Common myeloid progenitor, CD34-positive (primary cell): ENCODE data around the gene UBE3D.

Experiments
- CTCF ChIA-PET: fragments of 350-600 bp; sonication (Branson Sonifier 250); formaldehyde crosslinking; loops from one replicate; lab custom pipeline; 2021; ENCODE audit warnings: antibody characterized with exemption; lab: Charles Lee
- POLR2A ChIA-PET: fragments of 350-600 bp; sonication (Branson Sonifier 250); formaldehyde crosslinking; loops from one replicate; lab custom pipeline; 2021; ENCODE audit warnings: antibody characterized with exemption; lab: Charles Lee
- DNase-seq, 3 donors: peaks; one replicate each; pipeline versions ENCODE4 v3.0.0 to v3.0.0-alpha.2; 2013
- H3K27ac ChIP-seq, 2 experiments: 1 replicate in 1 of 2; 2 replicates in 1 of 2; pipeline ENCODE4 v1.7.0; 2013; ENCODE audit warnings: inconsistent platforms in 2 of 2, low read length in 2 of 2, mild to moderate bottlenecking in 2 of 2, low read depth in 1 of 2, moderate library complexity in 1 of 2; ENCODE audit not compliant: severe bottlenecking in 2 of 2, insufficient read depth in 1 of 2, poor library complexity in 1 of 2
- H3K27me3 ChIP-seq, 5 experiments: replicated peaks in 2 of 5; 1 replicate in 3 of 5; 2 replicates in 2 of 5; pipeline versions ENCODE4 v1.6.1 to v1.7.0; 2013; ENCODE audit warnings: low read length in 4 of 5, mild to moderate bottlenecking in 2 of 5, moderate library complexity in 2 of 5, inconsistent platforms in 1 of 5; ENCODE audit not compliant: insufficient read depth in 5 of 5, control insufficient read depth in 4 of 5
- H3K36me3 ChIP-seq, 4 experiments: 1 replicate in 2 of 4; 2 replicates in 2 of 4; pipeline versions ENCODE4 v1.6.1 to v1.7.0; 2013; ENCODE audit warnings: low read length in 3 of 4, control low read depth in 1 of 4, mild to moderate bottlenecking in 1 of 4; ENCODE audit not compliant: control insufficient read depth in 4 of 4, insufficient read depth in 4 of 4
- H3K4me1 ChIP-seq, 4 experiments: 1 replicate in 3 of 4; 2 replicates in 1 of 4; pipeline versions ENCODE4 v1.6.1 to v1.7.1; 2013; ENCODE audit warnings: low read length in 3 of 4, mild to moderate bottlenecking in 3 of 4, control low read depth in 1 of 4, inconsistent platforms in 1 of 4, moderate library complexity in 1 of 4; ENCODE audit not compliant: control insufficient read depth in 4 of 4, insufficient read depth in 4 of 4; ENCODE audit errors: control extremely low read depth in 1 of 4
- H3K4me3 ChIP-seq, 7 experiments: 1 replicate in 4 of 7; 2 replicates in 3 of 7; pipeline versions ENCODE4 v1.5.1 to v1.7.0; 2013; ENCODE audit warnings: mild to moderate bottlenecking in 7 of 7, low read length in 6 of 7, moderate library complexity in 6 of 7, inconsistent platforms in 2 of 7, low read depth in 2 of 7, control low read depth in 1 of 7; ENCODE audit not compliant: insufficient read depth in 4 of 7, control insufficient read depth in 1 of 7; ENCODE audit errors: extremely low read depth in 1 of 7
- H3K9me3 ChIP-seq, 5 experiments: 1 replicate in 4 of 5; 2 replicates in 1 of 5; pipeline versions ENCODE4 v1.6.1 to v1.7.1; 2013; ENCODE audit warnings: low read length in 4 of 5, mild to moderate bottlenecking in 2 of 5, inconsistent platforms in 1 of 5, low read depth in 1 of 5, moderate library complexity in 1 of 5; ENCODE audit not compliant: control insufficient read depth in 4 of 5, insufficient read depth in 2 of 5; ENCODE audit errors: control extremely low read depth in 1 of 5
- WGBS: methylation state at CpG from one replicate; pipeline ENCODE4 v1.1.5; 2013; ENCODE audit not compliant: insufficient coverage; 5-methylcytosine and 5-hydroxymethylcytosine counted together

The UBE3D gene

GRCh38 chr6:82878812-82879211 lies 186.8 kb downstream of the UBE3D start:
- H3K27me3 ChIP-seq = peaks cover 0 to 2% (median 0%) of the 10 kb centered on the region in 5 experiments
- no peaks in the 10 kb centered on the region for H3K36me3 ChIP-seq
- DNase-seq = no peak
- WGBS = 83% methylated on average over 1 of the region's 3 CpGs
- no peaks in the 10 kb centered on the region for H3K9me3 ChIP-seq
- H3K4me1 ChIP-seq = peaks cover 0 to 5% (median 0%) of the 10 kb centered on the region in 4 experiments
- no peak overlapping the region for H3K27ac ChIP-seq
- POLR2A ChIA-PET = interaction anchor here (0.7 kb wide), 1 partner anchor 475 kb away, joined by 3 read pairs; no protein-coding TSS in a partner anchor
- CTCF ChIA-PET = no interaction called here
- no peak overlapping the region for H3K4me3 ChIP-seq

DNA sequence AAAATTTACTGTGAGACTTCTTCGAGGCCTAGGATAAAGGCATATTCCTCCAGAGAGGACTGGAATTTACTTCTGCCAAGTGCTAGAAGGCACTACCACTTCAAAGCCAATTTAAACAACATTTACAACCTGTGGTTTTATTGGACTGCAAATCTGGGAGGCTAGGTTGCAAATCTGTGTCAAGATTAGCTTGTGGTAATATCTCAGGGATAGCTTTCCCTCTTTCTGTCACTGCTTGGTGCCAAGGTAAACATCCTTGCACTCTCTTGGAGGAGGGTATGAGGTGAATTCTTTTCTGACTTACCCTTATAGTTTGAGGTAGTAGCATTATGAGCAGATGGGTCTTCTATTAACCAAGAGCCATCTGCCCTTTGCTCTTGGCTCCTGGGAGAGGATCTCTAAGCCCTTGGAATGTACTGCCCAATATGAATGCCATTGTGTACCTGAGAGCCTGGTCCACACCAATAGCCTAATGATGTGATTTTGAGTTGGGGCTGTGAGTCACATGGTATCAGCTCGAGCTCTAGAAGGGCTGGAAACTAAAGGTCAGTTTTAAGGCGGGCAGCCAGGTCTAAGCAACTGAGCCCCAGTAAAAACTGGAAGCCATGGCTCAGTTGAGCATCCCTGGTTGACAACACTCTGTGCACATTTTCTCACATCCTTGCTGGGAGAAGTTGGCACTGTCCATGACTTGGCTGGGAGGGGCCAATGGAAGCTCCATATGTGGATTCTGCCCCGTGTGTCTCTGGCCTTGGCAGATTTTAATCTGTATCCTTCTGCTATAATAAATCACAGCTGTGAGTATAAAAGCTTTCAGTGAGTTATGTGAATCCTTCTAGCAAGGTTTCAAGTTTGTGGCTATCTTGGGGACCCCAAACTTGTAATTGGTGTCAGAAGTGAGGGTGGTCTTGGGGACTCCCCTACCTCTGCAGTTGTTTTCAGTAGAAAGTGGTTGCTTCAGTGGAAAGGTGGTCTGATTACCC lies 188.1 kb downstream of the UBE3D start:
- WGBS = 96% methylated on average over 2 of the region's 4 CpGs
- Histone ChIP-seq H3K4me3 (no peak overlapping the region), H3K36me3 (no peaks in the 10 kb centered on the region), H3K9me3 (no peaks in the 10 kb centered on the region), H3K27ac (no peak overlapping the region), H3K27me3 (peaks cover 0 to 2% (median 0%) of the 10 kb centered on the region in 5 experiments), H3K4me1 (peaks cover 0 to 5% (median 0%) of the 10 kb centered on the region in 4 experiments)
- no peak for DNase-seq
- ChIA-PET POLR2A (no interaction called here), CTCF (no interaction called here)

- no peaks in the 10 kb centered on the region for H3K27me3 ChIP-seq
- H3K4me1 ChIP-seq = no peaks in the 10 kb centered on the region
- H3K27ac ChIP-seq = no peak overlapping the region
- H3K9me3 ChIP-seq = no peaks in the 10 kb centered on the region
- ChIA-PET POLR2A (no interaction called here), CTCF (no interaction called here)
- H3K4me3 ChIP-seq = no peak overlapping the region
- no peak for DNase-seq
- WGBS = 100% methylated on average over 2 of the region's 4 CpGs
- no peaks in the 10 kb centered on the region for H3K36me3 ChIP-seq
These were observed 190.0 kb downstream of the UBE3D start for GRCh38 chr6:82875573-82876185.

GRCh38 chr6:82874867-82875266 lies 190.8 kb downstream of the UBE3D start:
- H3K4me1 ChIP-seq = no peaks in the 10 kb centered on the region
- H3K4me3 ChIP-seq = no peak overlapping the region
- no peak overlapping the region for H3K27ac ChIP-seq
- H3K9me3 ChIP-seq = no peaks in the 10 kb centered on the region
- POLR2A ChIA-PET = no interaction called here
- no peak for DNase-seq
- H3K36me3 ChIP-seq = no peaks in the 10 kb centered on the region
- CTCF ChIA-PET = no interaction called here
- H3K27me3 ChIP-seq = no peaks in the 10 kb centered on the region
- WGBS = 100% methylated on average over 2 of the region's 3 CpGs

DNA sequence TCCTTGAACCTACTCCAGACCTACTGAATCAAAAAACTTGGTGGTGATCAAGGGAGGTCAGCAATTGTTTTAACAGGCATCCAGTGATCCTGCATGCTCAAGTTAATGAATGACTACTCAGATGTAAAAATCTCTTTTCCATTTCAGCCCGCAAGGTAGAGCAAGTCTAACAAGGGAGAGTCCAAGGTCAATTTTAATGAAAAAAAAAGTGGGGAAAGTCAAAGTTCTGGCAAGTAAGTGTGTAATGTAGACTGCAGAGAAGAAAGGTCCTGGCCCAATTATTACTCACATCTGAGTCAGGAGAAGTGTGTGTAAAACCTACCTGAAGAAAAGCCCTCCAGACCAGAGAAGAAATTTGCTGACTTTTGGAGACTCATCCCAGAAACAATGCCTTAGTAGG lies 193.5 kb downstream of the UBE3D start:
- H3K36me3 ChIP-seq = no peaks in the 10 kb centered on the region
- ChIA-PET CTCF (no interaction called here), POLR2A (no interaction called here)
- H3K27me3 ChIP-seq = no peaks in the 10 kb centered on the region
- 100% methylated on average over 1 of the region's 1 CpG for WGBS
- no peaks in the 10 kb centered on the region for H3K4me1 ChIP-seq
- H3K4me3 ChIP-seq = no peak overlapping the region
- no peak overlapping the region for H3K27ac ChIP-seq
- H3K9me3 ChIP-seq = no peaks in the 10 kb centered on the region
- no peak for DNase-seq

DNA sequence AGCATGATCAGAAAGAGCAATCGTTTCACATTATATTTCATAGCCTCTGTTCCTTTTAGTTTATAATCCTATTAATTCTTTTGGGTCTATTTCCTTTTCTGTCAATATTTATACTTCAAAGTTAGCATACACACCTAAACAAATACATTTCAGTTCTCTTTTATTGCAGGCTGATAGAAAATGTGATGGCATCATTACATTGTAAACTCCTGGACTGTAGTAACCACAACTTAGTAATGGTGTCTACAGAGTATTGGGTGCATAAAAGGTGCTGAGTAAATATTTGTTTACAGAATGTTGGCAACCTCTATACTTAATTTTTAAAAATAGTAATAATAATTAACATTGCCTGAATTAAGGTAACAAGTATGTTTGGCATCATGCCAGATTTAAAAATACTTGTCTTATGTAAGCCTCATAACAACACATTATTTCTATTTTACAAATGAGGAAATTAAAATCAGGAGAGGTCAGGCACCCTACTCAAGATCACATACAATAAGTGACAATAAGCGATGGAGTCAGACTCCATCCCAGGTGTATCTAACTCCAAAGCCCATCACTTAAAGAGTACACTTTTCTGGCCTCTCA lies 195.0 kb downstream of the UBE3D start:
- no peak overlapping the region for H3K27ac ChIP-seq
- H3K9me3 ChIP-seq = no peaks in the 10 kb centered on the region
- peaks cover 0 to 2% (median 0%) of the 10 kb centered on the region in 5 experiments for H3K27me3 ChIP-seq
- WGBS = 100% methylated on average over 1 of the region's 2 CpGs
- no peak overlapping the region for H3K4me3 ChIP-seq
- DNase-seq = no peak
- H3K4me1 ChIP-seq = no peaks in the 10 kb centered on the region
- no peaks in the 10 kb centered on the region for H3K36me3 ChIP-seq
- CTCF ChIA-PET = no interaction called here
- POLR2A ChIA-PET = no interaction called here

GRCh38 chr6:82869493-82869892 lies 196.1 kb downstream of the UBE3D start:
- Histone ChIP-seq H3K4me3 (no peak overlapping the region), H3K27ac (no peak overlapping the region), H3K9me3 (no peaks in the 10 kb centered on the region), H3K4me1 (no peaks in the 10 kb centered on the region), H3K27me3 (peaks cover 0 to 2% (median 0%) of the 10 kb centered on the region in 5 experiments), H3K36me3 (no peaks in the 10 kb centered on the region)
- no peak for DNase-seq
- CTCF ChIA-PET = no interaction called here
- POLR2A ChIA-PET = no interaction called here
